Measurements from ENCODE around the gene CATSPER4.

CATSPER4 gene

DNA sequence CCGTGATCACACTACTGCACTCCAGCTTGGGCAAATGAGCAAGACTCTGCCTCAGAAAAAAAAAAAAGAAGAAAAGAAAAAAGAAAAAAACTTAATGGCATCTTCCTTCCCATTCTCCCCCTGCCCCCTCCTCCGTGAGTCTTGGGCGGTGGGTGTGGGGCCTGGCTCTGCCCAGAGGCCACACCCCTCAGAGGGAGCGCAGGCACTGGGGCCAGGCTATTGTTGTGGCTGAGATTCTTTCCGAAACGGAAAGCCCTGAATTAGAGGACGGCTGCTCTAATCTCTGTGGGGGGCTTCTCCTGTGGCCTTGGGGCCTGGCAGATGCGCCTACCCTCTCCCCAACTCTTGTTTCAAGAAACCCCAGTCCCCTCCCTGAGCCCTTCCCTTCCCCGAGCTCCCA lies 35.7 kb upstream of the CATSPER4 start:
- TF ChIP-seq, protein P1, sequence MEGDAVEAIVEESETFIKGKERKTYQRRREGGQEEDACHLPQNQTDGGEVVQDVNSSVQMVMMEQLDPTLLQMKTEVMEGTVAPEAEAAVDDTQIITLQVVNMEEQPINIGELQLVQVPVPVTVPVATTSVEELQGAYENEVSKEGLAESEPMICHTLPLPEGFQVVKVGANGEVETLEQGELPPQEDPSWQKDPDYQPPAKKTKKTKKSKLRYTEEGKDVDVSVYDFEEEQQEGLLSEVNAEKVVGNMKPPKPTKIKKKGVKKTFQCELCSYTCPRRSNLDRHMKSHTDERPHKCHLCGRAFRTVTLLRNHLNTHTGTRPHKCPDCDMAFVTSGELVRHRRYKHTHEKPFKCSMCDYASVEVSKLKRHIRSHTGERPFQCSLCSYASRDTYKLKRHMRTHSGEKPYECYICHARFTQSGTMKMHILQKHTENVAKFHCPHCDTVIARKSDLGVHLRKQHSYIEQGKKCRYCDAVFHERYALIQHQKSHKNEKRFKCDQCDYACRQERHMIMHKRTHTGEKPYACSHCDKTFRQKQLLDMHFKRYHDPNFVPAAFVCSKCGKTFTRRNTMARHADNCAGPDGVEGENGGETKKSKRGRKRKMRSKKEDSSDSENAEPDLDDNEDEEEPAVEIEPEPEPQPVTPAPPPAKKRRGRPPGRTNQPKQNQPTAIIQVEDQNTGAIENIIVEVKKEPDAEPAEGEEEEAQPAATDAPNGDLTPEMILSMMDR (conservative IDR thresholded peaks at IDR 0.05; ENCODE audit: low read depth, low read length): no peak
- no peak for DNase-seq (ENCODE audit: low read depth)
- no peak overlapping the region for H3K4me3 ChIP-seq (ENCODE audit: low read length)

DNA sequence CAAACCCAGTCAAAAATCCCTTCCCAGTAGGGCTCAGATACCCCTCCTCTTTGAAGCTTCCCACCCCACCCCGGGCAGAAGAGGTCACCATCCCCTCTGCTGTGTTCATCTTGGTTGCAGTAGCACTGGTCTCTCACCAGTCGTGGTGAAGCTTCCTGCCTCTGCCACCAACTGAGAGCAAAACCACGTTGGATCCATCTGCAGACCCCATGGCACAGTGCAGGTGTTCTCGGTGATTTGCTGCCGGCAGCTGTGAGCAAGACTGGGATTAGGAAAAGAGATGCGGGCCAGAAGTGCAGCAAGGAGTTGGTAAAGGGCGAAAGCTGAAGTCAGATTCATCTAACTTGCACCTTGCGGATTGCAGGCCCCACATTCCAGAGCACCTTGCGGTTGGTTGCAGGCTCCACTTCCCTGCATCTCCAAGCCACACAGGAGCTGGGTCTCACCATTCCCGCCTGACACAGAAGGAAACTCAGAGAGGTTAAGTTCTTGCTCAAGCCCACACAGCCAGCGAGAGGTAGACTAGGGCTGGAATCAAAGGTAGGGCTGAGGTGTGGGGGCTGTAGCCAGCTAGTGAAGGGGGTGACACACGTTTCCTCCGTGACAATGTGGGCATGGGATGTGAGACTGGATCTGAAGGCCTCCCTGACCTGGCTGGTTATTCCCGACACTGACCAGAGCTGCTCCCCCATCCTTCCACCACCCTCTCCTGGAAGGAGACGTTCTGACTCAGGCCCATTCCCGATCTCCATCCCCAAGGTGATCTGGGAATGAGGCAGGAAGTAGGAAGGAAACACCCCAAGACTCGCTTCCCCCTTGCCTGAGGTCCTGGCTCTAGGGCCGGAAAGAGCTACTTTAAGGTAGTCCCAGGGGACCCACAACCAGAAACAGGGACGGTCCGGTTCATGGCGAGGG lies 34.8 kb upstream of the CATSPER4 start:
- DNase-seq (ENCODE audit: low read depth): no peak
- TF ChIP-seq, protein P1 (conservative IDR thresholded peaks at IDR 0.05; ENCODE audit: low read depth, low read length): no peak
- no peak overlapping the region for H3K4me3 ChIP-seq (ENCODE audit: low read length)

DNA sequence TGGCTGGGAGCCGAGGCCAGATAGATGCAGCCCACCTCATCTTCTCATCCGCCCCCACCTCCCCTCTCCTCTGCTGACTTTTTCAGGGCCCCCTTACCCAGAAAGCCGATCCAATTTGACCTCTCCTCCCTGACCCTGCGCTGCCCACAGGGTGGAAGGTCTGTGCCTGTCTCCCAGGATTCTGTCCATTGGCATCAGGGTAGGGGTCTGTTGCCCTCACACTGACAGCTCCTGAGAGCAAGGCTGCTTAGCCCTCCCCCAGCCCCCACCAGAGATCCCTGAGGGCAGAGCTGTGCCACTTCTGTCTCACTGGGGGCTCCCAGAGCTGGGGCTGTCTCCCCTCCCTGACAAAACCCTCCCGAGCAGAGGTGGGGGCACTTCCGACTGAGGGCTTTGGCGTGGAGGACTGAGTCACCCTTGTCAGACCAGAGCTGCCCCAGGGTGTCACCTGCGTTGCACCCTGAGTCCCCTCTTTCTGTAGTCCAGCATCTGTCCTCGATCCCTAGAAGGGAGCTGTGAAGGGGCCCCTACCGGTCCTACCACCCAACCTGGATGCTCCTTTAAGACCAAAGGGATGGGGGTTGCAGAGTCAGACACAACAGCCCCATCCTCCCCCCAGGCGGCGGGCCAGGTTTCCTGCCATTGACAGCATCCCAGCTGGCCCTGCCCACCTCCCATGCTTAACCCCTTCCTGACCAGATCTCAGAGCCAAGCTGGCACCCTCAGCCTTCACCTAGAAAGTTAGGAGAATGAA lies 33.9 kb upstream of the CATSPER4 start:
- no peak overlapping the region for H3K4me3 ChIP-seq (ENCODE audit: low read length)
- TF ChIP-seq, protein P1 (conservative IDR thresholded peaks at IDR 0.05; ENCODE audit: low read depth, low read length): no peak
- DNase-seq (ENCODE audit: low read depth): no peak

DNA sequence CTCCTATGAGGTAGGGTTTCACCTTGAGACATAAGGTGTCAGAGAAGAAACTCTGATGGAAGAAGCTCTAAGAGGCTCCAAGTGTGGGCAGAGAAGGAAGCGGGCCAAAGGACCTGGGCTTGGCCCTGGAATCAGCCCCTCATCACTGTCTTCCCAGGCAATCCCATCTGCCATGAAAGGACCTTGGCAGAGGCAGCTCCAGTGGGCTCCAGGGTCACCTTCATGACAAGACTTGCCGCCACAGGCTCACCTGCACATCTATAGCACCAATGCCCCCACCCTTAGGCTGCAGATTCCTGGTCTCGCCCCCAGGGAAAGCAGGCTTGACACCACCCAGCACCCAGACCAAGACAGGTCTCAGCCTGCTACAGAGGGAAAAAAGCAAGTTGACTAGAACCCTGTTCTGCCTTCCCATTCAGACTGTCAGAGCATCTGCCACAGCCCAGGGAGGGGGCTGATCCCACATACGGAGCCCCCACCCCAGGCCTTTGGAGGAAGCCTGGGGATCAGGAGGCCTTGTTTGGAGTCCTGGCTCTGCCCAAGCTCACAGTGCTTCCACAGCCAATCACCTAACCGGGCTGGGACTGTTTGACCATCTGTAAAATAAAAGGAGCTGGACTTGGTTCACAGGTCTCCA lies 32.0 kb upstream of the CATSPER4 start:
- TF ChIP-seq, protein P1 (conservative IDR thresholded peaks at IDR 0.05; ENCODE audit: low read depth, low read length): no peak
- DNase-seq (ENCODE audit: low read depth): no peak
- no peak overlapping the region for H3K4me3 ChIP-seq (ENCODE audit: low read length)

DNA sequence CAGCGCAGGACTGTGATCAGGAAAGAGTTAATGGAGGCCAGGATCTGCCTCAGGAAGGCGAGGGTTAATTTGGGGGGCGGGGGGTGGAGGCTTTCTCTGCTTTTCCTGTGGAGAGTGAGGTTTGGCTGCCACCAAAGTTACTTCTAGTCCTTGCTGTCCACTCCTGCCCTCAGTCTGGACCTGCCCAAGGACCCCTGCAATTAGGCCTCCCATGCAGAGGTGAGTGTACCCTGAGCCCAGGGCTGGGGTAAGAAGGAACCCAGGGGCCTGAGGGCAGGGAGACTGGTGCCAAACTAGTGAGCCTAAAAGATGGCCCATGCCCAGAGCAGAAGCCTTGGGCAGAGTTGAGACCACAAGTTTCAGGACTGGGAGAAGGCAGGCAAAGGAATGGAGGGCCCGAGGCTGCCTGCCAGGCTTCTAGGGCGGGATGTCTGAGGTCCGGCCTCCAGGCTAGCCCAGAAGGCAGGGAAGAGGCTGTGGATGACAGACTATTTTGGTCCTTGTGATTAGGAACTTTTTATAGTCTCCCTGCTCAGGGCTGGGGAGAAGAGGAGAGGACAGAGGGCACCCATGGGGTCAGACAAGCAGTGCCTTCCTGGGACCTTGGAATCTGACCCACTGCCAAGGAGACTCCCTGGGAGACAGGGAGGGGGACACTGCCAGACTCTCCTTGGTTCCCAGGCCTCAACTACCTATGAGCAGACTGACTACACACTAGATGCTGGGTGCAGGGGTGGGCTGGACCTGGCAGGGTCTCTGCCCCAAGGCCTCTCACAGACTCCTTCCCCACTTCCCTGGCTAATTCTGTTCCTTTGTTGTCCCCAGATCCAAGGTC lies 31.3 kb upstream of the CATSPER4 start, which contains the start of gene FAM110D:
FAM110D (plus strand) TSS at position 172 of the 835 bp plus-strand sequence. CDS start 2,213 bp downstream, outside the sequence.
- DNase-seq (ENCODE audit: low read depth): no peak
- TF ChIP-seq, protein P1 (conservative IDR thresholded peaks at IDR 0.05; ENCODE audit: low read depth, low read length): no peak
- no peak within 1 kb of the TSS for H3K4me3 ChIP-seq (ENCODE audit: low read length)

DNA sequence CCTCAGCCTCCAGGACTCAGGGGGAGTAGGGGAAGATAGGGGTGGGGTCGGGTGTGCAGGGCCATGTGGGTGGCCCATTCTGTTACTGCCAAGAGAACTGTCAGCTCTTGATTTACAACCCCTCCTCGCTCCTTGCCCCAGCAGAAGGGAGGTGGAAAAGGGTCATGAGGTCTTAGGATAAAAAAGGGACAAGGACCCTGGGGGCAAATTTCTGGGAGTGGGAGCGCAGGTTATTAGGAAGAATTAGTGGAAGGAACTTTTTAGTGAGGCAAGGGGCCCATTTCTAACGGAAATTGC lies 30.7 kb upstream of the CATSPER4 start:
- TF ChIP-seq, protein P1 (conservative IDR thresholded peaks at IDR 0.05; ENCODE audit: low read depth, low read length): no peak
- no peak overlapping the region for H3K4me3 ChIP-seq (ENCODE audit: low read length)
- DNase-seq (ENCODE audit: low read depth): no peak

Data from retinal pigment epithelial cell (primary cell).